Activated T-cell treated with anti-CD3 and anti-CD28 coated beads, Interleukin-2, amount 50 U/mL, for 24 hours (primary cell): Measurements from ENCODE around the gene OGFOD2.
A peak's percentile ranks its signal among the peaks of the same experiment; 100 is the strongest.

ENCODE experiments used
- DNase-seq: peaks from one replicate; pipeline ENCODE4 v3.0.0-alpha.2; 2020
- H3K27ac Mint-ChIP-seq: 2 replicates; pipeline ENCODE4 v1.8.0; 2020; ENCODE audit warnings: mild to moderate bottlenecking, mixed read lengths
- H3K27me3 Mint-ChIP-seq: 2 replicates; pipeline ENCODE4 v1.8.0; 2020; ENCODE audit warnings: mixed read lengths
- H3K36me3 Mint-ChIP-seq: 2 replicates; pipeline ENCODE4 v1.8.0; 2020; ENCODE audit warnings: low read depth, mixed read lengths
- H3K4me1 Mint-ChIP-seq: 2 replicates; pipeline ENCODE4 v1.8.0; 2020; ENCODE audit warnings: low read depth, mixed read lengths
- H3K4me3 Mint-ChIP-seq: 2 replicates; pipeline ENCODE4 v1.8.0; 2020; ENCODE audit warnings: mild to moderate bottlenecking, moderate library complexity, mixed read lengths
- H3K9me3 Mint-ChIP-seq: 2 replicates; pipeline ENCODE4 v1.8.0; 2020; ENCODE audit warnings: mixed read lengths

OGFOD2 gene

GRCh38 chr12:122963941-122964265 lies 11.1 kb upstream of the OGFOD2 start:
- Mint-ChIP-seq H3K4me3 (no peak overlapping the region), H3K36me3 (no peaks in the 10 kb centered on the region), H3K9me3 (no peaks in the 10 kb centered on the region), H3K4me1 (peaks cover 7% of the 10 kb centered on the region), H3K27ac (no peak overlapping the region), H3K27me3 (no peaks in the 10 kb centered on the region)
- DNase-seq, result no peak

- no peaks in the 10 kb centered on the region for H3K9me3 Mint-ChIP-seq
- no peak for DNase-seq
- H3K36me3 Mint-ChIP-seq, result no peaks in the 10 kb centered on the region
- no peak overlapping the region for H3K27ac Mint-ChIP-seq
- H3K4me3 Mint-ChIP-seq, result peak overlapping the region; percentile 51
- H3K4me1 Mint-ChIP-seq, result peaks cover 7% of the 10 kb centered on the region
- H3K27me3 Mint-ChIP-seq, result no peaks in the 10 kb centered on the region
These were observed 10.4 kb upstream of the OGFOD2 start for GRCh38 chr12:122964439-122965257.

- DNase-seq, result peak; percentile 32
- no peaks in the 10 kb centered on the region for H3K27me3 Mint-ChIP-seq
- no peaks in the 10 kb centered on the region for H3K36me3 Mint-ChIP-seq
- H3K9me3 Mint-ChIP-seq, result no peaks in the 10 kb centered on the region
- peak overlapping the region; percentile 66 for H3K4me3 Mint-ChIP-seq
- H3K4me1 Mint-ChIP-seq, result peaks cover 7% of the 10 kb centered on the region
- H3K27ac Mint-ChIP-seq, result no peak overlapping the region
These were observed 9.7 kb upstream of the OGFOD2 start for GRCh38 chr12:122965321-122965751.

- Mint-ChIP-seq H3K4me3 (peak within 1 kb of the TSS; percentile 66), H3K4me1 (peaks cover 7% of the 10 kb centered on the region), H3K27ac (no peak within 1 kb of the TSS), H3K9me3 (no peaks in the 10 kb centered on the region), H3K36me3 (no peaks in the 10 kb centered on the region), H3K27me3 (no peaks in the 10 kb centered on the region)
- peak; percentile 93 for DNase-seq
These were observed 8.9 kb upstream of the OGFOD2 start, which contains the start of gene ABCB9 for GRCh38 chr12:122965851-122966742. ABCB9 (minus strand) TSS chr12:122966463; CDS start chr12:122960235, 6,228 bp downstream.

- no peaks in the 10 kb centered on the region for H3K36me3 Mint-ChIP-seq
- no peak for DNase-seq
- H3K9me3 Mint-ChIP-seq, result no peaks in the 10 kb centered on the region
- peaks cover 7% of the 10 kb centered on the region for H3K4me1 Mint-ChIP-seq
- H3K27me3 Mint-ChIP-seq, result no peaks in the 10 kb centered on the region
- no peak overlapping the region for H3K27ac Mint-ChIP-seq
- no peak overlapping the region for H3K4me3 Mint-ChIP-seq
These were observed 8.1 kb upstream of the OGFOD2 start for GRCh38 chr12:122966743-122967550.

- no peak for DNase-seq
- Mint-ChIP-seq H3K4me1 (peaks cover 9% of the 10 kb centered on the region), H3K4me3 (no peak overlapping the region), H3K27ac (no peak overlapping the region), H3K36me3 (no peaks in the 10 kb centered on the region), H3K27me3 (no peaks in the 10 kb centered on the region), H3K9me3 (no peaks in the 10 kb centered on the region)
These were observed 6.9 kb upstream of the OGFOD2 start for GRCh38 chr12:122968104-122968503.

GRCh38 chr12:122969676-122970075 lies 5.4 kb upstream of the OGFOD2 start:
- H3K36me3 Mint-ChIP-seq, result peaks cover 6% of the 10 kb centered on the region
- peaks cover 15% of the 10 kb centered on the region for H3K4me1 Mint-ChIP-seq
- no peak overlapping the region for H3K4me3 Mint-ChIP-seq

GRCh38 chr12:122974274-122974891 lies 661 bp upstream of the OGFOD2 start:
- Mint-ChIP-seq H3K36me3 (peaks cover 37% of the 10 kb centered on the region), H3K27ac (peak overlapping the region; percentile 100), H3K27me3 (no peaks in the 10 kb centered on the region), H3K4me1 (peaks cover 37% of the 10 kb centered on the region), H3K9me3 (no peaks in the 10 kb centered on the region), H3K4me3 (peak overlapping the region; percentile 97)
- DNase-seq, result peak; percentile 99

More at GRCh38 chr12:122969676-122970075, 5.4 kb upstream of the OGFOD2 start:
- no peak for DNase-seq
- Mint-ChIP-seq H3K27me3 (no peaks in the 10 kb centered on the region), H3K9me3 (no peaks in the 10 kb centered on the region), H3K27ac (no peak overlapping the region)

GRCh38 chr12:122975790-122976647 lies 975 bp downstream of the OGFOD2 start:
- peaks cover 44% of the 10 kb centered on the region for H3K4me1 Mint-ChIP-seq
- H3K36me3 Mint-ChIP-seq, result peaks cover 44% of the 10 kb centered on the region
- H3K27me3 Mint-ChIP-seq, result no peaks in the 10 kb centered on the region
- DNase-seq, result peak; percentile 45
- peak overlapping the region; percentile 100 for H3K27ac Mint-ChIP-seq
- no peaks in the 10 kb centered on the region for H3K9me3 Mint-ChIP-seq
- peak overlapping the region; percentile 97 for H3K4me3 Mint-ChIP-seq

- Mint-ChIP-seq H3K4me3 (peak overlapping the region; percentile 97), H3K36me3 (peaks cover 49% of the 10 kb centered on the region), H3K27me3 (no peaks in the 10 kb centered on the region), H3K27ac (peak overlapping the region; percentile 100), H3K4me1 (peaks cover 46% of the 10 kb centered on the region), H3K9me3 (no peaks in the 10 kb centered on the region)
- DNase-seq, result no peak
These were observed 1.6 kb downstream of the OGFOD2 start for GRCh38 chr12:122976648-122976975.

- peak overlapping the region; percentile 71 for H3K27ac Mint-ChIP-seq
- H3K27me3 Mint-ChIP-seq, result no peaks in the 10 kb centered on the region
- peaks cover 51% of the 10 kb centered on the region for H3K4me1 Mint-ChIP-seq
- no peak for DNase-seq
- H3K4me3 Mint-ChIP-seq, result peak overlapping the region; percentile 46
- H3K36me3 Mint-ChIP-seq, result peaks cover 54% of the 10 kb centered on the region
- H3K9me3 Mint-ChIP-seq, result no peaks in the 10 kb centered on the region
These were observed 2.1 kb downstream of the OGFOD2 start for GRCh38 chr12:122977153-122977552.

- H3K27me3 Mint-ChIP-seq, result no peaks in the 10 kb centered on the region
- peaks cover 61% of the 10 kb centered on the region for H3K36me3 Mint-ChIP-seq
- no peaks in the 10 kb centered on the region for H3K9me3 Mint-ChIP-seq
- peak overlapping the region; percentile 49 for H3K27ac Mint-ChIP-seq
- peak overlapping the region; percentile 16 for H3K4me3 Mint-ChIP-seq
- H3K4me1 Mint-ChIP-seq, result peaks cover 58% of the 10 kb centered on the region
- no peak for DNase-seq
These were observed 2.8 kb downstream of the OGFOD2 start for GRCh38 chr12:122977655-122978392.

GRCh38 chr12:122978507-122978955 lies 3.5 kb downstream of the OGFOD2 start:
- Mint-ChIP-seq H3K27me3 (no peaks in the 10 kb centered on the region), H3K4me1 (peaks cover 63% of the 10 kb centered on the region), H3K36me3 (peaks cover 68% of the 10 kb centered on the region), H3K27ac (no peak overlapping the region), H3K4me3 (peak overlapping the region; percentile 16), H3K9me3 (no peaks in the 10 kb centered on the region)
- DNase-seq, result no peak
